GM18867 (cell line): ENCODE results near the gene SPPL3.
"Not testable (repeated sequence)": the region's sequence is repeated elsewhere in the genome, so short reads cannot be mapped to it uniquely, and the experiment has no call there.

Experiments used
- ATAC-seq: cut with Tn5 transposase; IDR thresholded peaks from one replicate; pipeline ENCODE4 v1.9.1; 2021; ENCODE audit warnings: mild to moderate bottlenecking, moderate library complexity; ENCODE audit not compliant: unreplicated experiment

The SPPL3 gene

DNA sequence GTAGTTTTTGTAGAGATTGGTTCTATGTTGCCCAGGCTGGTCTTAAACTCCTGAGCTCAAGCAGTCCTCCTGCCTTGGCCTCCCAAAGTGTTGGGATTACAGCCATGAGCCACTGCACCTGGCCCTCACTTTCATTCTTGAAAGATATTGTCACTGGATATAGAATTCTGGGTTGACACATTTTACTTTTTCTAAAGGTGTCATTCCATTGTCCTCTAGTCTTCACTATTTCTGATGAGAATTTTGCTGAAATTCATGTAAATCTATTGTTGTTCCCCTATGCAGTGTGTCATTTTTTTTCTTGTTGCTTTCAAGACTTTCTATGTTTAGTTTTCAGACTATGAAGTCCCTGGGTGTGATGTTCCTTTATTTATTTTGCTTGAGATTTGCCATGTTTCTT, 149.4 kb downstream of the SPPL3 start:
- ATAC-seq: no peak

DNA sequence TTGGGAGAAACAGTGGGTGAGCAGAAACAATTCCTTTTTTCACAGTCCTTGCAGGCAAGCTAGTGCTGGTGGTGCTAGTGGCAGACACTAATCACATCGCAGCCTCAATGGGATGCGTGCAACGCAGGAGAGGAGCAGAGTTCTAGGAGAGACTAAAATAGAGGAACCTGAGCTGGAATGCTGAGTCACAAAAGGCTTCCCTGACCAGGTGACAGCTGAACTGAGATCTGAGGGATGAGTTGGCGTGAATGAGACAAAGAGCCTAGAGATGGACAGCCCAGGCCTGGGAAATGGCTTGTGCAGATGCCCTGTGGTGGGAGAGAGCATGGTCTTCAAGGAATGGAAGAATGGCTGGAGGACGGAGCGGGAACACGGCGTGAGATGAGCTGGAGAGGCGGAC, 152.8 kb downstream of the SPPL3 start:
- no peak for ATAC-seq

DNA sequence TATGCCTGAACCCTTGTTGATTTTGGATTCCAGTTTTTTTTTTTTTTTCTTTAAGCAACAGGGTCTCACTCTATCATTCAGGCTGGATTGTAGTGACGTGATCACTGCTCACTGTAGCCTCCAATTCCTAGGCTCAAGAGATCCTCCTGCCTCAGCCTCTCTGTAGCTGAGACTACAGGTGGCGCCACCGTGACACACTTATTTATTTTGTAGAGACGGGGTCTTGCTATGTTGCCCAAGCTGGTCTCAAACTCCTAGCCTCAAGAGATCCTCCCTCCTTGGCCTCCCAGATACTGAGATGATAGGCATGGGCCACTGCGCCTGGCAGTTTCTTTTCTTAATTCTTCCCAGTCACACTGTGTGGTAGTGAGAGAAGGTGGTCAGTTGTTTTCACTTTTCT, 153.4 kb downstream of the SPPL3 start:
- no peak for ATAC-seq

DNA sequence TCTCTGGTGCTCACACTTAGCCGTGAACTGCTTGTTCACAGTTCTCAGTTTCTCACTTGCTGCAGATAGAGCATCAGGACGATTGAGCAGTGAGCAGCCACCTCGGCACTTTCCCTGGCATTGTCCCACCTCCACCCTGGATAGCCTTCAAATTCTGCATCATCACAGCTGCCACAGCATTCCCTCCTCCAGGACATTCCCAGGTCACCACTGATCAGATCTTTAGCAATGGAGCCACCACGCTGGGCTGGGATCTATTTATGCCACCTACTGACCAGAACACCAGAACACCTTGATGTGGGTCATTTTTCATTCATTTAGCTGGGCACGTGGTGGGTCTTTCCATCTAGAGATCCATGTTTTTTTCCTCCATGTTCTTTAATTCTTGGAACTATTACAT, 154.9 kb downstream of the SPPL3 start:
- no peak for ATAC-seq

DNA sequence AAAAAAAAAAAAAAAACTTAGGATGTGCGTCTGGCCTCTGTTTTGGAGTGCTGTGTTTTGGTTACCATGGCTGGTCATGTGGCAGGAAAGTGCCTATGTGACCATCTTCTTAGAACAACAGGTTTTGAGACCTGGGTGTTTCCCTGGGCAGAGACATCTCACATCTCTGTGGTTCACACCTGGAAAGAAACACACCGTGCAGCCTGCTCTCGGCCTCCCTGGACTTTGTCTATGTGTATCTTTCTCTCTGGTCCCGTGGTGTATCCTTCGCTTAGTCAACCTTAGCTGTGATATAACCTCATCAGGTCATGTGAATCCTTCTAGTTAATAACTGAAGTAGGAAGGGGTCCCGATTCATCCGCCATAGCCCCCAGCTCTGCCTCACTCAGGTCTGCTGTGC, 155.9 kb downstream of the SPPL3 start:
- no peak for ATAC-seq

DNA sequence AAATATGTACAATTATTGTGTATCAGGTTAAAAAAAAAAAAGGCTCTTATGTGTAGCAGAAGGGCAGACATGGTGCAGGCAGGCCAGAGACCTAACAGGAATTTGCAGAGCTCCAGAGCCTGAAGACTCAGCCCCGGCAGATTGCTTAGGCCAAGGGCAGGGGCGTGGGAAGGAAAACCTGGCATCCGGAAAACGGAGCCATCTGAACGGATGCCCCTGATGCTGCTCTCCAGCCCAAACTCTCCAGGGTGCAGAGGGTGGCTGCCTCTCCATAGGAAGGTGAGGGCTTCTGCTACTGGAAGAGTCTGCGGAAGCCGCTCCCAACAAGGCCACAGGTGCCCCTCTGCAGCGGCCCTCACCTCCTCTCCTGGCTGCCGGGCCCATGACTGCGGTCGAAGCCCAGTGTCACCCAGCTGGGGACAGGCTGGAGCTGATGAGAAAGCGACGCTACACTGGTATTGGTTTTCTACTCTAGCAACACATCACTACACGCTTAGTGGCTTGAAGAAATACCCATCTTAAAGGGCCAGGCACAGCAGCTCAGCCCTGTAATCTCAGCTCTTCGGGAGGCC, 159.2 kb downstream of the SPPL3 start:
- ATAC-seq: no peak

DNA sequence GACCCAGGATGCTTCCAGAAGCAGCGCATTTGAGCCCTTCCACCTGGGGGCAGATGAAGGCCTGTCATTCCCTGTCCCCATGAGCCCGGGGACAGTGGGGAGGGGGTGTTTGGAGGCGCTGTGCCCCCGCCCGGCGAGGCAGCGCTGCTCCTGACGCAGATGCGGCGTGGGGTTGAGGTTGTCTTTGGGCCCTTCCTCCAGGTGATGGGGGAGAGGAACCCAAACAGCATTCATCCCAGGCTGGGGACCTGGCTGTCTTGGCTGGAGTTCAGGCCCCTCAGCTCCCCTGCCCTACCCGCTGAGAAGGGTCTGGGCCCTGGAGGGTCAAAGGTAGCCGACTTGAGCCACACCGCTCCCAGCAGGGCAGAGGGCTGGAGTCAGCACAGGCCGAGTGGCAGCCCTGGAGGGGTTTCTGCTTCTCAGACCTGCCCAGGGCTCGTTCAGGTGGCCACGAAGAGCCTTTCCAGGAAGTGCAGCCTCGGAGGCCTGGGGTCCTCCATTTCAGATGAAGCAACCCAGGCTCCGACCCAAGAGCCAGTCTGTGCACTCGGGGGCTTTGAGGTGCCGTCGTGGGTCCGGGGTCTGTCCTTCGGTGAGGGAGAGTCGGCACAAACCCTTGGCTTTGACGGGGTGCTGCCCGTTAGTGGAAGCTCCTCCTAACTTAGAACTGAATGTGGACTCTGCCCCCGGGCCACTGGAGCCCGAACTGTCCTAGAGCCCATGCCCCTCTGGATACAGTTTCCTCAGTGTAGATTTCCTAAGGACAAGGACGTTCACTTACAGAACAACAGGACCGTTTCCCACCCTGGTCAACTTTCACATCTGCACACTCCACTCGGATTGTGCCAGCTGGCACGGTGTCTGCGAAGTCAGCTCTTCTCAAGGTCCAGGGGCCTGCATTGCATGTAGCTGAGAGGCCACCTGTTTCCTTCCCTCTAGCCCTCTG, 162.4 kb downstream of the SPPL3 start:
- no peak for ATAC-seq

DNA sequence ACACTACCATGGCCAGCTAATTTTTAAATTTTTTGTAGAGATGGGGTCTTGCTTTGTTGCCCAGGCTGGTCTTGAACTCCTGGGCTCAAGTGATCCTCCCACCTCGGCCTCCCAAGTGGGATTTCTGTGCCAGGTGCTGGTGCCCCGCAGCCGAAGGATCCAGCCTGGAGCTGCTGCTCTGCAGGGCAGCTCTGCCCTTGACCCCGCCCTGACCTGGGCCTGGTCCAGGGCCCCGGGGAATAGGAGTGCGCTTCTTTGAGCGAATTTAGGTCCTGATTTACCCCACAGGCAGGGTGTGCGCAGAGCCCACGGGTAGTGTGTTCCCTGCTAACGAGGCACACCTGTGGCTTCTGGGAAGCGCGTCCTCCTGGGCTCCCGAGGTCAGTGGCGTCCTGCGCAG, 163.3 kb downstream of the SPPL3 start:
- no peak for ATAC-seq

DNA sequence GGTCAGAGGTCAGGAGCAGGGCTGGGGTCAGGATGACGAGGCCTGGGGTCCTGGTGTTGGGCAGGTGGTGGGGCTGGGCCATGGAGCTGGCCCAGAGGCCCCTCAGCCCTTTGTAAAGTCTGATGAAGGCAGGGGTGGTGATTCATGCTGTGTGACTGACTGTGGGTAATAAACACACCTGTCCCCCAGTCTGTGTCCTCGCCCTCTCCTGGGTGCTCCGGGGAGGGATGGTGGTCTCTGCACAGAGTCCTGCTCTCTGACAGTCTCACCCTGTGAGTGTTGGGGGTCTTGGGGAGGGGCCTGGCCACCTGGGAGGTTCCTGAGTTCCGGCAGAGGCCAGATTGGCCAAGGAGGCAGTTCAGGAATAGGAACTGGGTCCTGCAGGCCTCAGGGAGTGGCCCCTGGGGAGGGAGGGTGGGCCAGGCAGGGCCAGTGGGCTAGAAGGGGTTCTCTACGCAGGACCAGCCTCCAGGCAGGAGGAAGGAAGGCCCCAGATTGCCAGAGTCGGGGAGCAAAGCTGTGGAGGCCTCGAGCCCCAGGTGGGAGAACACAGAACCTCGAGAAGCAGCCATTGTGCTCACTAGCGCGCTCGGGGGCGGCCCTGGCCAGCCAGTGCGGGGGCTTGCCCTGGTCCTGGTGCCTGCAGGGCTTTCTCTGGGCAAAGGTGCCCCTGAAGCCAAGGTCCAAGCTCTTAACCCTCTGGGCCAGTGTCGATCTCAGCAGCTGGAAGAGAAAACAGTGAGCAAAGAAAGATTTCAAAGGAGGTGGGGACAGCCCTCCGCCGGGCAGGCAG, 164.1 kb downstream of the SPPL3 start:
- ATAC-seq: no peak

DNA sequence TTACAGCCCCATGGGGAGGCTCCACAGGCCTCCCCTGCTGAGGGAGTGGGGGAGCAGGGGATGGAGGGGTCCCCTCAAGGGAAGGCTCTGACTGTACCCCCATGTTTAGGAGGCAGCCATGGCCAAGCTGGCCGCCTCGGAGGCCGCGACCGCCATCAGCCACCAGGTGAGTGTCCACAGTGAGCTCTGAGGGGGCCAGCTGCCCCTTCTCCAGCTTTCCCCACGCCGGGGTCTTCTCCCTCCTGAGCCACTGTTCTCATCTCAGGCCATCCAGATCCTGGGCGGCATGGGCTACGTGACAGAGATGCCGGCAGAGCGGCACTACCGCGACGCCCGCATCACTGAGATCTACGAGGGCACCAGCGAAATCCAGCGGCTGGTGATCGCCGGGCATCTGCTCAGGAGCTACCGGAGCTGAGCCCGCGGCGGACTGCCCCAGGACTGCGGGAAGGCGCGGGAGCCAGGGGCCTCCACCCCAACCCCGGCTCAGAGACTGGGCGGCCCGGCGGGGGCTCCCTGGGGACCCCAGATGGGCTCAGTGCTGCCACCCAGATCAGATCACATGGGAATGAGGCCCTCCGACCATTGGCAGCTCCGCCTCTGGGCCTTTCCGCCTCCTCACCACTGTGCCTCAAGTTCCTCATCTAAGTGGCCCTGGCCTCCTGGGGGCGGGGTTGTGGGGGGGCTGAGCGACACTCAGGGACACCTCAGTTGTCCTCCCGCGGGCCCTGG, 165.0 kb downstream of the SPPL3 start:
- no peak for ATAC-seq

DNA sequence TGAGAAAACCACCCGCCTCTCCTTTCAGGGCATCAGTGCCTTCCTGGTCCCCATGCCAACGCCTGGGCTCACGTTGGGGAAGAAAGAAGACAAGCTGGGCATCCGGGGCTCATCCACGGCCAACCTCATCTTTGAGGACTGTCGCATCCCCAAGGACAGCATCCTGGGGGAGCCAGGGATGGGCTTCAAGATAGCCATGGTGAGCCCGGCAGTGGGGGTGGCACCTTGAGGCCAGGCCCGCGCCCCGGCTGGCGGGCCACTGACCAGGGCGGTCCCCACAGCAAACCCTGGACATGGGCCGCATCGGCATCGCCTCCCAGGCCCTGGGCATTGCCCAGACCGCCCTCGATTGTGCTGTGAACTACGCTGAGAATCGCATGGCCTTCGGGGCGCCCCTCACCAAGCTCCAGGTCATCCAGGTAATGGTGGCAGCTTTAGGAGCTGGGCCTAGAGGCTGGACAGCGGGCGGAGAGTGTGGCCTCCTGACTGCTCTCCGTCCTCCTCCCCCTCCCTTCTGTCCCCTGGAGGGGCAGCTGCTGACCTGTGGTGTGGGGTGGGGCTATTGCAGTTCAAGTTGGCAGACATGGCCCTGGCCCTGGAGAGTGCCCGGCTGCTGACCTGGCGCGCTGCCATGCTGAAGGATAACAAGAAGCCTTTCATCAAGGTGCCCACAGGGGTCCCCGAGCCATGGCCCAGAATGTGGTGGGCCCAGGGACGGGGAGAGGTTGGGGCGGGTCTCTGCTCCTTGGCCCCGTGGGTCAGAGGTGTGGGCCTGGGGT, 165.7 kb downstream of the SPPL3 start:
- ATAC-seq: no peak

DNA sequence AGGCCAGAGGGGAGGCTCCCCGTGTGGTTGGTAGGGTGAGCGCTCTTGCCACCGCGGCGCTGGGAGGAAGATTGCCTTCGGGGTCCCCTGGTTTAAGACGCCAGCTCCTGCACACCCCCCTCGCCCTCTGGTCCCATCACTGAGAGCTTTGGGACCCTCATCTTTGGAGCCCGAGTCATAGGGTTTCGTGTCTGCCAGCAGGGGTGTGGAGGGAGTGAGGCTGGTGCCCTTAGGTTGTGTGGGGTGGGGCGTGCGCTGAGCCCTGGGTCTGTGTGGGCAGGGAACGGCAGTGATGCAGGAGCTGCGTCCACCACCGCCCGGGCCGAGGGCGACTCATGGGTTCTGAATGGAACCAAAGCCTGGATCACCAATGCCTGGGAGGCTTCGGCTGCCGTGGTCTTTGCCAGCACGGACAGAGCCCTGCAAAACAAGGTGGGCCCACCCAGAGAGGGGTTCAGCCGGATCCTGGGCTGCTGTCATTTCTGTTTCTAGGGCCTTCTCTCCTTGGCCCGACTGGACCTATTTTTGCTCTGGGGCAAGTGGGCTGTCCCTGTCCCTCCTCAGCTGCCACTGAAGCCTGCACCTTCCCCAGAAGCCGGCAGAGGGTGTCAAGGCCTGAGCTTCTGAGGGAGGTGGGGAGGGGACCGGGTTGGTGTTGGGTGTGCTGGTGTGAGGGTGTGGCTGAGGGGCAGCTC, 166.5 kb downstream of the SPPL3 start:
- ATAC-seq: no peak

DNA sequence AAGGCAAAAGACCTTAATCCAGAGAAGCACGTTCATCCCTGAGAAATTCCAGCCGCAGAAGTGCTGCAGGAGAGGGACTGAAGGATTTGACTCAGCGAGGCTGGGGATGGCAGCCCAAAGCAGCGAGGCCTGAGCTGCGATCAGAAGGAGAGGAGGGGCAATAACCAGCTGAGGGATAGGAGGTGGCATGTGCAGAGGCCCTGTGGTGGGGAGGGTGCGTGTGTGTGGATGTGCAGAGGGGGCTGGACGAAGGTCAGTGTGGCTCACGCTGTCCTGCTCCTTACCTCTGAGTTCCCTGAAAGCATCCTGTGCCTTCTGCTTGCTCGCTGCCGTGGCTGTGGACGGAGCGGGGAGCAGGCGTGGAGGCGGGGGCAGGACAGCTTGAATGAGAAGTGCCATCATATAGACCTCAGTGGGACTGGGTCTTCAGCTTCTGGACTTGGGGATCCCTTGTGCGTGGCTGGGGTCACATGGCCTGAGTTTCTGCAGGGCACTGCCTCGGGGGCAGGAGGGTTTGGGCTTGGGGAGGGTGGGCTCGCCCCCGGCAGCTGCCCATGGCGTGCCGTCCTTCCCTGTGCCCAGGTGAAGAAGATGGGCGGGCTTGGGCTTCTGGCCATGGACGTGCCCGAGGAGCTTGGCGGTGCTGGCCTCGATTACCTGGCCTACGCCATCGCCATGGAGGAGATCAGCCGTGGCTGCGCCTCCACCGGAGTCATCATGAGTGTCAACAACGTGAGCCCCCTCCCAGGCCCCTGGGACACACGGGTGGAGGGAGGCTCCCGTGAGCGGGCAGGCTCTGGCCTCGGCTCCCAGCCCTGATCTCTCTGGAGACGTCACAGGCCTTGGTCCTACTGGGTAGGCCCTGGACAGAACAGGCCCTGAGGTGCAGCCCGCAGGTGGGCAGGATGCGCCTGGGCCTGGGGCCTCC, 167.5 kb downstream of the SPPL3 start:
- ATAC-seq: no peak

DNA sequence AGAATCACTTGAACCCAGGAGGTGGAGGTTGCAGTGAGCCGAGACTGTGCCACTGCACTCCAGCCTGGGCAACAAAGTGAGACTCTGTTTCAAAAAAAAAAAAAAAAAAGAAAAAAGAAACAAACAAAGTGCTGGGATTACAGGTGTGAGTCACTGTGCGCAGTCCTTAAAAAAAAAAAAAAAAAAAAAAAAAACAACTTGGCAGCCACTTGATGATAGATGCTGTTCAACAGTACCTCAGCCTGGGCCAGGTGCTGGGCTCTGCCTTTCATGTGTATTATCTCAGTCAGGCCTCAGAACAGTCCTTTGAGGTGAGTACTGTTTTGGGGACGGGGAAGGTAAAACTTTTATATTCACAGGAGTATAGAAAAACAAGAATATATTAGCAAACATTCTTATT, 169.0 kb downstream of the SPPL3 start:
- no peak for ATAC-seq

DNA sequence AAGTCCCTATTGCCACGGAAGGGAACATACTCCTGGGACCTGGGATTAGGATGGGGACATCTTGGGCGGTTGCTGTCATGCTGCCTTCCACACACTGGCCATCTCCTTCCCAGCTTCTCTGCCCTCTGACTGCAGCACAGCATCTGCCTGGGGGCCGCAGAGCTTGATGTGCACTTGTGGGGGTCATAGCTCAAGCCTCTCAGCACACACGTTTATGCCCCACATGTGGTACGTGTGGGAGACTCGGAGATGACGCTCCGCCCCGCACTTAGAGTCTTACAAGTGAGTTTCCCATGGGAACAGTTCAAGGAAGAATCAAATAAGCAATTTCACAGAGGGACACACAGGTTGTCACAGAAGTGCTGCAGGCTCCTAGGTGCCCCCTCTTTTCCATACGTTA, 169.9 kb downstream of the SPPL3 start:
- no peak for ATAC-seq

DNA sequence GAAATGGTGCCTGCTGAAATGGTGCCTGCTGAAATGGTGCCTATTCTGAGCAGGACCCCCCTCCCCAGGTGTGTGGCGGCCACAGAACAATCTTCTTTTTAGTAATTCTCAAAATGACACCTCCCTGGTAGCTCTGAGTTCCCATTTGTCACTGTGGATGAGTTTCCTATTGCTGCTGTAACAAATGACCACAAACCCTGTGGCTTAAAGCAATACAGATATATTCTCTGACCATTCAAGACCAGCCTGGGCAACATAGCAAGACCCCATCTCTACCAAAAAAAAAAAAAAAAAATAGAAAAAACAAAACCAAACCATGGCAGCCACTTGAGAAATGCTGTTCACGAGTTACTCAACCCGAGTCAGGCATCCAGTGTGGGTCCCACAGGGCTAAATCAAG, 170.6 kb downstream of the SPPL3 start:
- no peak for ATAC-seq

DNA sequence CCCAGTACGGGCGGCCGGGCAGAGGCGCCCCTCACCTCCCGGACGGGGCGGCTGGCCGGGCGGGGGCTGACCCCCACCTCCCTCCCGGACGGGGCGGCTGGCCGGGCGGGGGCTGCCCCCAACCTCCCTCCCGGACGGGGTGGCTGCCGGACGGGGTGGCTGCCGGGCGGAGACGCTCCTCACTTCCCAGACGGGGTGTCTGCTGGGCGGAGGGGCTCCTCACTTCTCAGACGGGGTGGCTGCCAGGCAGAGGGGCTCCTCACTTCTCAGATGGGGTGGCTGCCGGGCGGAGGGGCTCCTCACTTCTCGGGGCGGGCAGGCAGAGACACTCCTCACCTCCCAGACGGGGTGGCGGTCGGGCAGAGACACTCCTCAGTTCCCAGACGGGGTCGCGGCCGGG, 172.0 kb downstream of the SPPL3 start:
- ATAC-seq: not testable (repeated sequence)

DNA sequence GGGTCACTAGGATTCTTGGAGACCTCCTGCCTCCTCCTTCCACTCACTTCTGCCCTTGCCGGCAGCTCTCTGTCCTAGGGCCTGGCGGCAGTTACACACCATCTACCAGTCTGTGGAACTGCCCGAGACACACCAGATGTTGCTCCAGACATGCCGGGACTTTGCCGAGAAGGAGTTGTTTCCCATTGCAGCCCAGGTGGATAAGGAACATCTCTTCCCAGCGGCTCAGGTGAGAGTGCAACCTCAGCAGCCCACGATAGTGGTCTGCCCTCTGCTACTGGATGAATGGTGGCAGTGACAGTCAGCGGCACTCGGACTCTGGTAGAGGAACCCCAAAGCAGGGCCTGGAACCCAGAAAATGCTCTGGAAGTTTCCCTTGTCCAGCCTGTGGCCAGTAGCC, 177.2 kb downstream of the SPPL3 start:
- ATAC-seq: no peak

DNA sequence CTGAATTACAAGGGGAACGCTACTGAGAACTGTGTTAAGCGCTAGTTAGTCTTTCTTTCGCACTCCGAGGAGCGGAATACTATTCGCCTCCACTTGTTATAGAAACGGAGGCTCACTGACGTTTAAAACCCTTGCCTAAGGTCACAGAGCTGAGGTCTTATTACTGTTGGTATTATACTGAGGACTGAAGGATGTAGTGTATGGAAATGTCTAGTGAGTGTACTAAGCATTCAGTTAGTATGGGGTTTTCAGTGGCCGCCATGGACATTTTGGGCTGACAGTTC, 177.7 kb downstream of the SPPL3 start:
- ATAC-seq: no peak
